H1 (cell line): ENCODE data around the gene GAMT. TPM values are rescaled to one million over a fixed set of nuclear protein-coding genes. Genes with fewer than 3 reads are reported as not detected.

Experiments
- GTF2F1 ChIP-seq: IDR thresholded peaks from 2 replicates; pipeline ENCODE4 v1.6.1; 2012; ENCODE audit warnings: low read depth, low read length, improper control_type of control experiment, borderline replicate concordance
- HDAC2 ChIP-seq, 2 experiments: fragments of 300-600 bp in 1 of 2; sonication (generic) in 1 of 2; IDR thresholded peaks; 2 replicates each; pipeline ENCODE4 v1.6.1; 2011 to 2012; ENCODE audit warnings: low read depth in 2 of 2, low read length in 2 of 2, mild to moderate bottlenecking in 2 of 2, moderate library complexity in 2 of 2, borderline replicate concordance in 1 of 2, inconsistent platforms in 1 of 2
- JUND ChIP-seq: IDR thresholded peaks from 2 replicates; pipeline ENCODE4 v1.6.1; 2011; ENCODE audit warnings: mild to moderate bottlenecking, improper control_type of control experiment, low read length
- PHF8 ChIP-seq: fragments of 200-600 bp; sonication (generic); conservative IDR thresholded peaks from 2 replicates; pipeline ENCODE4 v1.7.1; 2012; ENCODE audit warnings: low read depth, mild to moderate bottlenecking, inconsistent platforms, low read length, moderate library complexity
- RXRA ChIP-seq: IDR thresholded peaks from 2 replicates; pipeline ENCODE4 v1.6.1; 2011; ENCODE audit warnings: low read depth, mild to moderate bottlenecking, low read length, moderate library complexity; ENCODE audit not compliant: insufficient read depth
- polyA plus RNA-seq, 7 experiments: library from polyadenylated mRNA; depleted of rRNA in 3 of 7; stranded (reverse) in 5 of 7; unstranded in 2 of 7; fragments of >200 nt in 5 of 7; fragments of 200-250 nt in 2 of 7; gene quantifications; 1 replicate in 5 of 7; 2 replicates in 1 of 7; 4 replicates in 1 of 7; pipeline versions ENCODE4 v1.2.1 to v1.2.3, GENCODE V29; 2011 to 2013; ENCODE audit warnings: missing spikeins in 2 of 7, mixed read lengths in 2 of 7
- total RNA-seq: library from RNA; stranded (reverse); fragmentation: NEBNext Ultra II Directional; extraction: Animal tissue kit (Norgen Biotek cat#: 25700); gene quantifications from 2 replicates; pipeline ENCODE4 v1.2.1, GENCODE V29; 2021

The GAMT gene
- total and polyA plus RNA-seq, 2 of the 8 experiments (the other 6 are each of a cell fraction or from before 2014, with no cell fraction given): 17.2 to 35.6 TPM

- TF ChIP-seq HDAC2 (IDR thresholded peaks at IDR 0.05; ENCODE audit: borderline replicate concordance in 1 of 2, low read depth in 2 of 2, low read length in 2 of 2) (no peak), PHF8 (no peak), JUND (no peak), GTF2F1 (no peak), RXRA (no peak)
Measured at GRCh38 chr19:1431759-1432506, 30.6 kb upstream of the GAMT start (continued).
